DND-41 (cell line): ENCODE data around the gene COL2A1.

Source experiments
- ATAC-seq: fragments of 200-7000 bp; cut with Tn5 transposase; 3 replicates; pipeline ENCODE4 v1.9.1; 2021; ENCODE audit warnings: low read depth; ENCODE audit not compliant: insufficient read depth
- DNase-seq: peaks from one replicate; pipeline ENCODE4 v3.0.0-alpha.2; 2020
- H2AFZ ChIP-seq: 2 replicates; pipeline ENCODE4 v1.6.0; 2012; ENCODE audit warnings: low read depth, low read length
- H3K27ac ChIP-seq: 2 replicates; pipeline ENCODE4 v1.5.1; 2012; ENCODE audit warnings: low read length, inconsistent platforms
- H3K27me3 ChIP-seq: fragments of 200-600 bp; sonication (generic); 2 replicates; pipeline ENCODE4 v1.6.0; 2012; ENCODE audit warnings: low read length, mild to moderate bottlenecking, inconsistent platforms; ENCODE audit not compliant: insufficient read depth, poor library complexity
- H3K36me3 ChIP-seq: 2 replicates; pipeline ENCODE4 v1.5.1; 2012; ENCODE audit warnings: low read length, inconsistent platforms; ENCODE audit not compliant: insufficient read depth
- H3K4me1 ChIP-seq: 2 replicates; pipeline ENCODE4 v1.5.1; 2012; ENCODE audit warnings: mild to moderate bottlenecking, low read length; ENCODE audit not compliant: insufficient read depth
- H3K4me2 ChIP-seq: 2 replicates; pipeline ENCODE4 v1.6.0; 2012; ENCODE audit warnings: mild to moderate bottlenecking, moderate library complexity, low read length, inconsistent platforms; ENCODE audit not compliant: insufficient read depth
- H3K4me3 ChIP-seq, 2 experiments: fragments of 200-600 bp in 1 of 2; shearing (Covaris generic) in 1 of 2; 2 replicates each; pipeline ENCODE4 v1.5.1; 2012 to 2016; ENCODE audit warnings: inconsistent platforms in 2 of 2, low read length in 2 of 2, mild to moderate bottlenecking in 2 of 2, low read depth in 1 of 2, moderate library complexity in 1 of 2
- H3K79me2 ChIP-seq: 2 replicates; pipeline ENCODE4 v1.6.0; 2012; ENCODE audit warnings: low read length, inconsistent platforms; ENCODE audit not compliant: insufficient read depth
- H3K9ac ChIP-seq: 2 replicates; pipeline ENCODE4 v1.6.0; 2012; ENCODE audit warnings: low read depth, mild to moderate bottlenecking, inconsistent platforms, low read length, moderate library complexity
- H3K9me3 ChIP-seq: 2 replicates; pipeline ENCODE4 v1.5.1; 2012; ENCODE audit warnings: low read length, moderate library complexity, mild to moderate bottlenecking, inconsistent platforms; ENCODE audit not compliant: insufficient read depth, severe bottlenecking
- H4K20me1 ChIP-seq: 2 replicates; pipeline ENCODE4 v1.6.0; 2012; ENCODE audit warnings: low read length; ENCODE audit not compliant: insufficient read depth
- CTCF ChIP-seq: IDR thresholded peaks from 2 replicates; pipeline ENCODE4 v1.5.1; 2012; ENCODE audit warnings: borderline replicate concordance, low read length, moderate library complexity, mild to moderate bottlenecking; ENCODE audit not compliant: poor library complexity, severe bottlenecking; ENCODE audit errors: extremely low read depth
- EZH2 ChIP-seq: IDR thresholded peaks from 3 replicates; pipeline ENCODE4 v1.6.1; 2012; ENCODE audit warnings: borderline replicate concordance, low read depth, mild to moderate bottlenecking, moderate library complexity, low read length, inconsistent platforms; ENCODE audit not compliant: severe bottlenecking

COL2A1 gene

GRCh38 chr12:48032597-48032996, 28.3 kb upstream of the COL2A1 start:
- Histone ChIP-seq H3K79me2 (no peaks in the 10 kb centered on the region), H3K4me1 (no peaks in the 10 kb centered on the region), H3K4me3 (no peak overlapping the region), H3K36me3 (no peaks in the 10 kb centered on the region), H3K9ac (no peak overlapping the region), H3K9me3 (no peaks in the 10 kb centered on the region), H2AFZ (no peak overlapping the region), H4K20me1 (no peaks in the 10 kb centered on the region), H3K4me2 (no peak overlapping the region), H3K27me3 (no peaks in the 10 kb centered on the region), H3K27ac (no peak overlapping the region)
- DNase-seq (no peak), ATAC-seq (no peak)
- no peak for TF ChIP-seq EZH2
- no peak for TF ChIP-seq CTCF

GRCh38 chr12:48031135-48031960, 27.1 kb upstream of the COL2A1 start:
- Histone ChIP-seq H3K36me3 (no peaks in the 10 kb centered on the region), H3K4me2 (no peak overlapping the region), H3K9ac (no peak overlapping the region), H2AFZ (no peak overlapping the region), H3K27ac (no peak overlapping the region), H3K27me3 (no peaks in the 10 kb centered on the region), H3K9me3 (no peaks in the 10 kb centered on the region), H4K20me1 (no peaks in the 10 kb centered on the region), H3K4me1 (no peaks in the 10 kb centered on the region), H3K79me2 (no peaks in the 10 kb centered on the region), H3K4me3 (no peak overlapping the region)
- TF ChIP-seq CTCF (no peak), EZH2 (no peak)
- DNase-seq (no peak), ATAC-seq (no peak)

- no peak overlapping the region for H3K27ac ChIP-seq
- H3K27me3 ChIP-seq = no peaks in the 10 kb centered on the region
- H3K4me2 ChIP-seq = no peak overlapping the region
- H3K9ac ChIP-seq = no peak overlapping the region
- ATAC-seq (peak; percentile 66; the same call in 2 of the 3 replicates), DNase-seq (no peak)
- H3K4me1 ChIP-seq = no peaks in the 10 kb centered on the region
- H3K36me3 ChIP-seq = no peaks in the 10 kb centered on the region
- no peak for TF ChIP-seq EZH2
- no peak for TF ChIP-seq CTCF
- no peaks in the 10 kb centered on the region for H4K20me1 ChIP-seq
- no peak overlapping the region for H3K4me3 ChIP-seq
- H2AFZ ChIP-seq = no peak overlapping the region
- H3K79me2 ChIP-seq = no peaks in the 10 kb centered on the region
- no peaks in the 10 kb centered on the region for H3K9me3 ChIP-seq
Observed at GRCh38 chr12:48030173-48030650, 25.9 kb upstream of the COL2A1 start.
